Omental fat pad (tissue), 4 donors: ENCODE results near the gene RNF182. TPM values are rescaled to one million over a fixed set of nuclear protein-coding genes. Genes with fewer than 3 reads are reported as not detected.

Experiments used
- ATAC-seq: fragments of 150-250 bp; one replicate; pipeline ENCODE4 v1.9.1; 2016; ENCODE audit warnings: mild to moderate bottlenecking, moderate library complexity; ENCODE audit not compliant: low FRiP score
- DNase-seq: peaks from one replicate; pipeline ENCODE4 v3.0.0-alpha.2; 2019; ENCODE audit warnings: low spot score
- total RNA-seq, 4 donors: library from RNA; depleted of rRNA; stranded (reverse); fragments of >200 nt; gene quantifications; one replicate each; pipeline ENCODE4 v1.1.0, GENCODE V29; 2016
- TF ChIP-seq, protein P1 (sequence below), 3 donors: fragments of 450-650 bp; IDR thresholded peaks; one replicate each; pipeline ENCODE4 v1.5.1; 2016 to 2017; ENCODE audit warnings: antibody characterized with exemption in 3 of 3, mild to moderate bottlenecking in 3 of 3, moderate library complexity in 2 of 3

Gene RNF182
- total RNA-seq, 4 donors from 2014 or later: 0.96 to 2.1 (median 1.9) TPM; not detected in 1

DNA sequence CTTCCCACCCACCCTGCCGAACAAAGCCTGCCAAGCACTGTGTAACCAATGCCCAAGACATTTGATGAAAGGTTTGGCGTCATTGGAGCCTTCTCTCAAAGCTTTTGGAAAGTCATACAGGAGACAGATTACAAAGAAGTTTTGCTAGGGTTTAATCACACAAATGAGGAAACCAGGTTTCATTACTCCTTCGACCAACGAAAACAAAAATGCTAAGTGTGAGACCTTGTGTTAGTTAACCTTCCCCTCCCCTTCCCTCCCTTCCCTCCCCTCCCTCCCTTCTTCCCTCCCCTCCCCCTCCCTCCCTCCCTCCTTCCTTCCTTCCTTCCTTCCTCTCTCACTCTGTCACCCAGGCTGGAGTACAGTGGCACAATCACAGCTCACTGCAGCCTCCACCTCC, 96.7 kb downstream of the RNF182 start:
- ATAC-seq (no peak), DNase-seq (no peak)
- TF ChIP-seq, protein P1, sequence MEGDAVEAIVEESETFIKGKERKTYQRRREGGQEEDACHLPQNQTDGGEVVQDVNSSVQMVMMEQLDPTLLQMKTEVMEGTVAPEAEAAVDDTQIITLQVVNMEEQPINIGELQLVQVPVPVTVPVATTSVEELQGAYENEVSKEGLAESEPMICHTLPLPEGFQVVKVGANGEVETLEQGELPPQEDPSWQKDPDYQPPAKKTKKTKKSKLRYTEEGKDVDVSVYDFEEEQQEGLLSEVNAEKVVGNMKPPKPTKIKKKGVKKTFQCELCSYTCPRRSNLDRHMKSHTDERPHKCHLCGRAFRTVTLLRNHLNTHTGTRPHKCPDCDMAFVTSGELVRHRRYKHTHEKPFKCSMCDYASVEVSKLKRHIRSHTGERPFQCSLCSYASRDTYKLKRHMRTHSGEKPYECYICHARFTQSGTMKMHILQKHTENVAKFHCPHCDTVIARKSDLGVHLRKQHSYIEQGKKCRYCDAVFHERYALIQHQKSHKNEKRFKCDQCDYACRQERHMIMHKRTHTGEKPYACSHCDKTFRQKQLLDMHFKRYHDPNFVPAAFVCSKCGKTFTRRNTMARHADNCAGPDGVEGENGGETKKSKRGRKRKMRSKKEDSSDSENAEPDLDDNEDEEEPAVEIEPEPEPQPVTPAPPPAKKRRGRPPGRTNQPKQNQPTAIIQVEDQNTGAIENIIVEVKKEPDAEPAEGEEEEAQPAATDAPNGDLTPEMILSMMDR (IDR thresholded peaks at IDR 0.05): no peak

DNA sequence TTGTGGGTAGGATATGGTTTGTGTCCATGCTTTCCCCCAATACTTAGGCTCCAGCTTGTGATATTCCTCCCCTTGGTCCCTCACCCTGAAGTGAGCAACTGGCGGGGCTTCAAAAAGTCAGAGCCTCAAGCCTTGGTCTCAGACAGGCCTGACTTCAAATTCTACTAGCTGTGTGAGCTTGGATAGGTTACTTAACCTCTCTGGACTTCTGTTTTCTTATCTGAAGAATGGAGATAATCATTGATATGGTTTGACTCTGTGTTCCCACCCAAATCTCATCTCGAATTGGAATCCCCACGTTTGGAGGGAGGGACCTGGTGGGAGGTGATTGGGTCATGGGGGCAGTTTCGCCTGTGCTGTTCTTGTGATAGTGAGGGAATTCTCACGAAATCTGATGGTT, 97.9 kb downstream of the RNF182 start:
- TF ChIP-seq, protein P1 (IDR thresholded peaks at IDR 0.05): no peak
- DNase-seq: no peak
- no peak for ATAC-seq

DNA sequence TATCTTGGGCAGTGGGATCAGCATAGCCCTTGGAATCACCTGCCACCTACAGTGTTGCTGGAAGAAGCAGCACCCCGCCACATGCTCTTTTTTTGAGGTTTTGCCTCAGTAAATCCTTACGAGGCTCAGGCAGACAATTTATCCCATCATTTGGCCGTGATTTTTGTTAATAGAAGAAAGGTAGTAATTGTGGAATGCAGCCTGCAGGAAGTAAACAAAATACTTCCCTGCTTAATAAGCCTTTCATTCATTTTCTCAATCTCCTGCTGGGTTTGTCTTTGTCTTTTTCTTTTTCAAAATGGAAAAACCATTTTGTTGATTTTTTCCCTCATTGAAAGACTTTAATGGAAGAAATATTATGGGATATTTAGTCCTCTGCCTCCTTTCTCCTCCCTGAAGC, 99.1 kb downstream of the RNF182 start:
- TF ChIP-seq, protein P1 (IDR thresholded peaks at IDR 0.05): no peak
- no peak for ATAC-seq
- DNase-seq: no peak

DNA sequence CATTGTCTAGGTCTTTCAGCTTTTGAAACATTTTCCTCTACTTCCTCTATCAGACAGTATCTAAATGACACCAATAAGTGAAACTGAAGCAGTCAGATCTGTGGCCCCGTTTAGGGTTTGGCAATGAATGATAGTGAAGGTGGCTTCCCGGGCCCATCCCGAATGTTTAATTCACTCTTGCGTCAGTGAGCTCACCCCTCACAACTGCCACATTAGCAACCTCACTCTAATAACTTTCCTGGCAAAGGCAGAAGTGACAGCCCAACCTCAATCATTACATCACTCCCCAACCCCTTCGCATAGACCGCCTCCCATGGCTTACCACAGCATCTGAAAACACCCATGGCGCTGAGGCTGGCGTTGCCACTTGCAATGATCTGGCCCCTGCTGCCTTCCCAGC, 100.4 kb downstream of the RNF182 start:
- TF ChIP-seq, protein P1 (IDR thresholded peaks at IDR 0.05): no peak
- DNase-seq: no peak
- ATAC-seq: no peak

DNA sequence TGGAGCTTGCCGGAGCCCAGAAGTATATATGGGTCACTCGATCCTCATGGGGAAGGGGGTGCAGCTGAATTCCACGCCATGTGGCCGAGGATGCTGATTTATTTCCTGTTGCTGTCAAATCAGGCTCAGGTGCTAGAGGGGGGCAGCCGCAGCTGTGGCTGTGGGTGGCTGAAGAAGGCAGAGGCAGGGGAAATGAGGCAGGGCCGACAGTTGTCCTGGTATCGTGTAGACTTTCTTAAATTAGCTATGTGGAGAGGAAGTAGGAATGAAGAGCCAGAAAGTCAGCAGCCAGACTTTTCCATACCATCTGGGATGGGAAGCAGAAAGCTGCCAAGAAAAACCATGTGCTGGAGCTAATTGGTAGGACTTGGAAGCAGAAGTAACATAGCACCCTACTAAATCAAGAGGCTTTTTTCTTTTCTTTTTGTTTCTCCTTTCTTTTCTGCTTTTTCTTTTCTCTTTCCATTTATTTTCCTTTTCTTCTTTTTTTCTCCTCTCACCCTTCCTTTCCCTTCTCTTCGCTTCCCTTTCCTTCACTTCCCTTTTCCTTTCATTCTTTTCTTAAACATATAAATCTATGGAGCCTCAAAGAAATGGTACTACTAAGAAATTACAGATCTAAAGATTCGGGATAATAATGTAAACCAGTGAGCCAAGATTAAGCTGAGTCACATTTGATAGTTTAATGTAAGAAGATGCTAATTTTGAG, 102.2 kb downstream of the RNF182 start:
- TF ChIP-seq, protein P1 (IDR thresholded peaks at IDR 0.05): no peak
- no peak for DNase-seq
- ATAC-seq: no peak

DNA sequence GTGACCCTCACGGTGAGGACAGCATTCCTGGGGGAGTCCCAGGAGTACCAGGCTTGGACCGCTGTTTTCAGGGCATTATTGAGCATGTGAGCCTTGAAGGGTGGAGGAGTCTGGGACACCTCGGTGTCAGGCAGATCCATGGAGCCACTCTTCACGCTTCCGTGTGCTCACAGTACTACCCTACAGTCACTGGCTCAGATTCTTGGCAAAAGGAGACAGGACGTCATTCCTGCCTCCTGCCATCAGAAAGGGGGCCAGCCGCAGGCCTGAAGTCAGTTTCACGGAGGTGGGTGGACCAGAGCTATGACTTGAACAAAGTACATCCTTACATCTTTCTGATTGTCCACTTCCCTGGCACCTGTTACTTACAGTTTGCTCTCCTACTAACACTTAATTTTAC, 103.9 kb downstream of the RNF182 start:
- ATAC-seq (no peak), DNase-seq (no peak)
- TF ChIP-seq, protein P1 (IDR thresholded peaks at IDR 0.05): no peak

DNA sequence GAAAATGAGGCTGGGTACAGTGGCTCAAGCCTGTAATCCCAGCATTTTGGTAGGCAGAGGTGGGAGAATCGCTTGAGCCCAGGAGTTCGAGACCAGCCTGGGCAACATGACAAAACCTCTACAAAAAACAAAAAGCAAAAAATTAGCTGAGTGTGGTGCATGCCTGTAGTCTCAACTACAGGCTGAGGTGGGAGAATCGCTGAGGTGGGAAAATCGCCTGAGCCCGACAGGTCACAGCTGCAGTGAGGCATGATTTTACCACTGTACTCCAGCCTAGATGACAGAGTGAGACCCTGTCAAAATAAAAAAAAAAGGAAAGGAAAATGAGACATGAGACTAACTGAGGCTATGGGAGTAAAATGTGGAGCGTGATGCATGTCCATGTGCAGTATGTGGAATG, 104.9 kb downstream of the RNF182 start:
- DNase-seq (no peak), ATAC-seq (no peak)
- TF ChIP-seq, protein P1 (IDR thresholded peaks at IDR 0.05): no peak
